Muscle layer of colon (tissue), 2 donors: ENCODE results near the gene ARL6IP5.

Experiments
- H3K27ac ChIP-seq: one replicate; pipeline ENCODE4 v1.7.0; 2013; ENCODE audit warnings: low read depth, mild to moderate bottlenecking, low read length, moderate library complexity
- H3K27me3 ChIP-seq, 2 donors: one replicate each; pipeline ENCODE4 v1.7.0; 2013; ENCODE audit warnings: low read length in 2 of 2, mild to moderate bottlenecking in 2 of 2; ENCODE audit not compliant: insufficient read depth in 2 of 2, control insufficient read depth in 1 of 2
- H3K36me3 ChIP-seq: one replicate; pipeline ENCODE4 v1.7.0; 2013; ENCODE audit warnings: mild to moderate bottlenecking, low read length; ENCODE audit not compliant: insufficient read depth
- H3K4me1 ChIP-seq: one replicate; pipeline ENCODE4 v1.7.0; 2013; ENCODE audit warnings: mild to moderate bottlenecking, low read length; ENCODE audit not compliant: insufficient read depth
- H3K4me3 ChIP-seq, 2 donors: one replicate each; pipeline ENCODE4 v1.7.0; 2013; ENCODE audit warnings: low read length in 2 of 2, low read depth in 1 of 2, mild to moderate bottlenecking in 1 of 2, moderate library complexity in 1 of 2
- H3K9ac ChIP-seq: one replicate; pipeline ENCODE4 v1.7.0; 2013; ENCODE audit warnings: low read length
- H3K9me3 ChIP-seq: one replicate; pipeline ENCODE4 v1.7.0; 2013; ENCODE audit warnings: mild to moderate bottlenecking, low read length
- donor health status: abdominal sarcoma.
- donor health status: Adenocarcinoma of cecum.

ARL6IP5 gene

DNA sequence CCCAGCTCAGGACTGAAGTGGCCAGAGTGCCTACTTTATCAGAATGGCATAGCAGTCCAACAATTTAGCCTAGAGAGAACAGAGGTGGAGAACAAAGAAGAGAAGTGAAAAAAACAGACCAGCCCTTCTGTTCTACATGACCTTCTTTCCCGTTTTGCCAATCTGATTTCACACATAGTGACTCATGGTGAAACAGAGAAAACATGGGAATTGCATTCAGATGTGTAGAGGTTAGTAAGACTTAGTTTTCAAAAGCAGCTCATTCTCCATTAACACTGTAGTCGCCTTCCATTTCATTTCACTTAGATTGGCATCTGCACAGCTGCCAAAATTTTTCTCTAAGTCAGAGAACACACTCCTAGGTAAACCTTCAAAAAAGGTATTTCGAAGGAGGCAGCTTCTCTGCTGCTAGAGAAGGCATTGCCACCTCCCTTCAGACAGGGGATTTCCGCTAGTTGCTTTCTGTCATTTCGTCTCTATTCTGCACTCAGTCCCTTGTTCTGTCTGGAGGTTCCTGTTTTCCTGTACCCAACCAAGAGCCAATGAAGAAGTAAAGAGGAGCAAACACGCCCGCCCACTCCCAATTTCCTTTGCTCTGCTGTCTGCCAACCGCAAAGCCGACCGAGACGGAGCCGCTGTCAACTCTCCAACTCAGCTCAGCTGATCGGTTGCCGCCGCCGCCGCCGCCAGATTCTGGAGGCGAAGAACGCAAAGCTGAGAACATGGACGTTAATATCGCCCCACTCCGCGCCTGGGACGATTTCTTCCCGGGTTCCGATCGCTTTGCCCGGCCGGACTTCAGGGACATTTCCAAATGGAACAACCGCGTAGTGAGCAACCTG is at the start of gene ARL6IP5:
ARL6IP5 (plus strand) TSS at position 612 of the 842 bp plus-strand sequence; CDS start at position 723, 111 bp downstream.
- no peaks in the 10 kb centered on the region for H3K9me3 ChIP-seq
- H3K4me3 ChIP-seq: peak within 1 kb of the TSS; percentile 76 to 90
- peak within 1 kb of the TSS; percentile 99 for H3K27ac ChIP-seq
- peaks cover 44% of the 10 kb centered on the region for H3K4me1 ChIP-seq
- H3K9ac ChIP-seq: peak within 1 kb of the TSS; percentile 90
- no peaks in the 10 kb centered on the region for H3K27me3 ChIP-seq
- no peaks in the 10 kb centered on the region for H3K36me3 ChIP-seq

- H3K27ac ChIP-seq: no peak overlapping the region
- H3K4me3 ChIP-seq: no peak overlapping the region
- no peaks in the 10 kb centered on the region for H3K27me3 ChIP-seq
- peaks cover 5% of the 10 kb centered on the region for H3K4me1 ChIP-seq
- peaks cover 46% of the 10 kb centered on the region for H3K36me3 ChIP-seq
- H3K9me3 ChIP-seq: no peaks in the 10 kb centered on the region
- no peak overlapping the region for H3K9ac ChIP-seq
Observed at GRCh38 chr3:69044608-69045007, 40.1 kb upstream of the ARL6IP5 start.

- no peak overlapping the region for H3K9ac ChIP-seq
- H3K9me3 ChIP-seq: no peaks in the 10 kb centered on the region
- H3K36me3 ChIP-seq: peaks cover 23% of the 10 kb centered on the region
- no peak overlapping the region for H3K27ac ChIP-seq
- H3K27me3 ChIP-seq: no peaks in the 10 kb centered on the region
- peaks cover 21% of the 10 kb centered on the region for H3K4me1 ChIP-seq
- no peak overlapping the region for H3K4me3 ChIP-seq
Observed at GRCh38 chr3:69048990-69049389, 35.7 kb upstream of the ARL6IP5 start.

- Histone ChIP-seq H3K4me1 (peaks cover 21% of the 10 kb centered on the region), H3K36me3 (peaks cover 13% of the 10 kb centered on the region), H3K9ac (peak within 1 kb of the TSS; percentile 97), H3K27ac (peak within 1 kb of the TSS; percentile 94), H3K9me3 (no peaks in the 10 kb centered on the region), H3K4me3 (peak within 1 kb of the TSS; percentile 79 to 92), H3K27me3 (no peaks in the 10 kb centered on the region)
Observed at GRCh38 chr3:69051756-69052471, 32.8 kb upstream of the ARL6IP5 start, which contains the start of gene TMF1. TSS of gene TMF1 (minus strand) at chr3:69052333. CDS start at chr3:69052086, 247 bp downstream.

DNA sequence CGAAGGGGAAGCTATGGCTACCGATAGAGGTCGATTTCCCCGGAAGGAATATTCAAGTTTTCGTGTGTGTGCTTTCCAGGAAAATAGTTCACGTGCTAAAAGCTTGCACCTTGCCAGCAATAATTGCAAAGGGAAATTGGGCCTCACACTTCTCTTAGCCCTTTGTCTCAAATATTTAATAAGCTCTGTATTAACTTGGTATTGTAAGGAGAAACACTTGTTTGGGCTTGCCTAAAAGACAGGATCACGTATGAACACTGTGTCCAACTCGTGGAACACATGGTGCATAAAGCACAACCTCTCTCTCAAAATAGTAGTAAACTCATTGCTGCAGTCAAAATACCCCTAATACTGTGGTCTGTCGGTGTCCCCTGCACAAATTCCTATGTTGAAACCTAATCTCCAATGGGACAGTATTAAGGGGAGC is 32.3 kb upstream of the ARL6IP5 start:
- Histone ChIP-seq H3K9me3 (no peaks in the 10 kb centered on the region), H3K4me3 (peak overlapping the region; percentile 79 to 92), H3K9ac (peak overlapping the region; percentile 97), H3K4me1 (peaks cover 21% of the 10 kb centered on the region), H3K27ac (peak overlapping the region; percentile 94), H3K36me3 (peaks cover 12% of the 10 kb centered on the region), H3K27me3 (no peaks in the 10 kb centered on the region)

DNA sequence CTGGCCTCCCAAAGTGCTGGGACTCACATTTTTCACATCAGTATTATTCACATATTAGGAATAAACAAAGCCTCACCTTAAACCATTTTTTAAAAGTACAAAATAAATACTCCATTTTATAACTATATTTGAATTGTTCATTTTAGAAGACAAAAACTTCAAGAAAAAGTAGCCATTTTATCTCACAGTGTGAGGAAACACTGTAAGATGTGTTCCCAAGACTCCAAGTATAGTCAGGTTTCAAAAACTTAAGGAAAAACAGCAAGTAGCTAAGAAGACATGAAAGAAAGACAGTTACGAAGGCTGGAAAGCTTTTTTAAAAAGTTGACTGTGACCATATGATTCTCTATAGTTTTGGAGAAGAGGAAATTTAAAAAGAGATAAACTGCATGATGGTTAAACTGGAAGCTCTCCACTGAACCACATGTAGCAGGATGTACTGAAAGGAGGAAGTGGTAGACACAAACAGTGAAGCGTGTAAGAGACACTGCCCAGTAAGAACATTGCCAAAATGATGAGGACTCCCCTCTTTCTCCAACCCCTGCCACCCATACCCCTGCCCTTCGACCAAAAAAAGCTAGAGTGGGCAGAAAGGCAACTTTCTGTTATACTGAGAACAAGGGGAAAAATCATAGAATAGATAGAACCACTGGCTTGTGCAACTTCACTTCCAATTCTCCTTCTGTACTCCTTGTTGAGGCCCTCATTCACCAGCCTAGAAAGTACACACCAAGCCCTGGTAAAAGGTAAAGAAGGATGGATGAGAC is 26.4 kb upstream of the ARL6IP5 start:
- Histone ChIP-seq H3K4me3 (no peak overlapping the region), H3K27me3 (no peaks in the 10 kb centered on the region), H3K27ac (no peak overlapping the region), H3K9ac (no peak overlapping the region), H3K36me3 (peaks cover 46% of the 10 kb centered on the region), H3K4me1 (no peaks in the 10 kb centered on the region), H3K9me3 (no peaks in the 10 kb centered on the region)

GRCh38 chr3:69058947-69059224 is 25.9 kb upstream of the ARL6IP5 start:
- Histone ChIP-seq H3K4me3 (no peak overlapping the region), H3K27me3 (no peaks in the 10 kb centered on the region), H3K9me3 (no peaks in the 10 kb centered on the region), H3K9ac (no peak overlapping the region), H3K36me3 (peaks cover 46% of the 10 kb centered on the region), H3K4me1 (no peaks in the 10 kb centered on the region), H3K27ac (no peak overlapping the region)

DNA sequence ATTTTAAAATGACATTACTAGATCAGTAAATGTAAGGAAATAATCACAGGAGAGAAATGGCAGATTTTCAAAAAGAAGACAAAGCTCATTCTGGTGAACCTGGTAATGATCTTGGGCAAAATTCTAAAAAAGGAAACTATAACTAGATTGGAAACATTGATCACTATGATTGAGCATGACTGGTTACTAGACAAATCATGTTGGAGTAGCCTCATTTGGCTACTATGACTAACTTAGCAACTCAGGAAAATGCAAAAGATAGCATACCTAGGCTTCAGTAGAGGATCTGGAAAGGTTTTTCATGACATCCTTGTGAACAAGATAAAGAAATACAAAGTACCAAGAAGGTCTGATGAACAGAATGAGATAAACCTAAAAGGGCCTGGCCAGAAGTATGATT is 25.0 kb upstream of the ARL6IP5 start:
- H3K27me3 ChIP-seq: no peaks in the 10 kb centered on the region
- no peaks in the 10 kb centered on the region for H3K9me3 ChIP-seq
- H3K9ac ChIP-seq: no peak overlapping the region
- H3K4me3 ChIP-seq: no peak overlapping the region
- no peaks in the 10 kb centered on the region for H3K4me1 ChIP-seq
- peaks cover 44% of the 10 kb centered on the region for H3K36me3 ChIP-seq
- no peak overlapping the region for H3K27ac ChIP-seq

DNA sequence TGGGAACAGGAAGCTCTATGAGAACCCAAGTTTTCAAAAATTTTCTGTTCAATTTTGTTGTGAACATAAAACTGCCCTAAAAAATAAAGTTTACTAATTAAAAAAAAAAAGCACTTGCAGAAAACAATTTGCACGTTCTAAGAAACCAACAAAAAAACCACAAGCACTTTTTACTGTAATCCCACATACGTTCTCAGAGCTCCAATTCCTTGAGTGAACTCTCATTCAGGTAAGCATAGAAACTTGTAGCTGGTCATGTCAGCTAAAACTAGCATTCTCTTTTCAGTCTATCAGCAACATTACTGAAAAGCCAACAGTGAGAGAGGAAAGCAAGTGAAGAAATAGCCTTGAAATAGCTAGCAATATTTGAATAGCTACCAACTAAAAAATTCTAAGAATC is 21.1 kb upstream of the ARL6IP5 start:
- peaks cover 34% of the 10 kb centered on the region for H3K36me3 ChIP-seq
- no peaks in the 10 kb centered on the region for H3K4me1 ChIP-seq

DNA sequence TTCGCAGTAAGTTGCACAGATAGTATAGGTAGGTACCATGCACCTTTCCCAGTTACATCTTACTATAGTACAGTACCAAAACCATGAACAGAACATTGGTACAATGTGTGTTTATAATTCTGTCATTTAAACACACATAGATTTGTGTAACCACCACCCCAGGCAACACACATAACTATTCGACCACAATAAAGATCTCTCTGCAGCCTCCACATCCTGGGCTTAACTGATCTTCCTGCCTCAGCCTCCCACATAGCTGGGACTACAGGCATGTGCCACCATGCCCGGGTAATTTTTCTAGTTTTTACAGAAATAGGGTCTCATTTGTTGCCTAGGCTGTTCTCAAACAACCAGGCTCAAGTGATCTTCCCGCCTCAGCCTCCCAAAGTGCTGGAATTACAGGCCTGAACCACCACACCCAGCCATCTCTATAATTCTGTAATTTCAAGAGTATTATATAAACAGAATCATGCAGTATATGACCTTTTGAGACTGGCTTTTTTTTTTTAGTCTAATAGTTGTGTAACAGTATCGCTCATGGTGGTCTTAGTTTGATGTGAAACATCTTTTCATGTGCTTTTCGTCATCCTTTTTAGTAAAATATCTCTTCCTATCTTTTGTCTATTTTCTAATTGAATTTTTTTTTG is 19.3 kb upstream of the ARL6IP5 start:
- no peak overlapping the region for H3K9ac ChIP-seq
- peaks cover 23% of the 10 kb centered on the region for H3K36me3 ChIP-seq
- H3K4me3 ChIP-seq: no peak overlapping the region
- H3K4me1 ChIP-seq: no peaks in the 10 kb centered on the region
- H3K27me3 ChIP-seq: no peaks in the 10 kb centered on the region
- H3K9me3 ChIP-seq: no peaks in the 10 kb centered on the region
- H3K27ac ChIP-seq: no peak overlapping the region

More for the DNA sequence above, 21.1 kb upstream of the ARL6IP5 start:
- Histone ChIP-seq H3K4me3 (no peak overlapping the region), H3K9me3 (no peaks in the 10 kb centered on the region), H3K27ac (no peak overlapping the region), H3K27me3 (no peaks in the 10 kb centered on the region), H3K9ac (no peak overlapping the region)

- no peaks in the 10 kb centered on the region for H3K4me1 ChIP-seq
Observed at GRCh38 chr3:69066121-69066520, 18.6 kb upstream of the ARL6IP5 start.

More at GRCh38 chr3:69066121-69066520, 18.6 kb upstream of the ARL6IP5 start:
- Histone ChIP-seq H3K4me3 (no peak overlapping the region), H3K27ac (no peak overlapping the region), H3K9ac (no peak overlapping the region), H3K36me3 (peaks cover 20% of the 10 kb centered on the region), H3K9me3 (no peaks in the 10 kb centered on the region), H3K27me3 (no peaks in the 10 kb centered on the region)
